ENCODE measurements around the gene ATP6V1D.

- TF ChIP-seq POLR2AphosphoS5 (IDR thresholded peaks at IDR 0.05; ENCODE audit: low read depth, low read length) = peak; percentile 7; the same call in 1 of the 2 replicates
- no peak for TF ChIP-seq POLR2A (IDR thresholded peaks at IDR 0.05; ENCODE audit: low read depth, low read length)
- no peak for TF ChIP-seq TAF1 (IDR thresholded peaks at IDR 0.05; ENCODE audit: borderline replicate concordance, low read depth, low read length)
Observed at GRCh38 chr14:67360470-67361206, 1.0 kb upstream of the ATP6V1D start.
